OCI-LY7 (cell line): ENCODE results near the gene NKX6-2.
"Not testable (repeated sequence)": the region's sequence is repeated elsewhere in the genome, so short reads cannot be mapped to it uniquely, and the experiment has no call there.

ENCODE experiments used
- EZH2phosphoT487 ChIP-seq: fragments of 200-600 bp; sonication (generic); IDR thresholded peaks from 2 replicates; pipeline ENCODE4 v1.6.1; 2018; ENCODE audit warnings: low read depth, borderline replicate concordance, mild to moderate bottlenecking, mixed run types, antibody characterized with exemption, low read length, moderate library complexity, mixed read lengths
- TF ChIP-seq, protein P1 (sequence below): fragments of 200-600 bp; sonication (generic); conservative IDR thresholded peaks from 2 replicates; pipeline ENCODE4 v1.5.1; 2014; ENCODE audit warnings: mild to moderate bottlenecking, antibody characterized with exemption, low read length, moderate library complexity, mixed read lengths

DNA sequence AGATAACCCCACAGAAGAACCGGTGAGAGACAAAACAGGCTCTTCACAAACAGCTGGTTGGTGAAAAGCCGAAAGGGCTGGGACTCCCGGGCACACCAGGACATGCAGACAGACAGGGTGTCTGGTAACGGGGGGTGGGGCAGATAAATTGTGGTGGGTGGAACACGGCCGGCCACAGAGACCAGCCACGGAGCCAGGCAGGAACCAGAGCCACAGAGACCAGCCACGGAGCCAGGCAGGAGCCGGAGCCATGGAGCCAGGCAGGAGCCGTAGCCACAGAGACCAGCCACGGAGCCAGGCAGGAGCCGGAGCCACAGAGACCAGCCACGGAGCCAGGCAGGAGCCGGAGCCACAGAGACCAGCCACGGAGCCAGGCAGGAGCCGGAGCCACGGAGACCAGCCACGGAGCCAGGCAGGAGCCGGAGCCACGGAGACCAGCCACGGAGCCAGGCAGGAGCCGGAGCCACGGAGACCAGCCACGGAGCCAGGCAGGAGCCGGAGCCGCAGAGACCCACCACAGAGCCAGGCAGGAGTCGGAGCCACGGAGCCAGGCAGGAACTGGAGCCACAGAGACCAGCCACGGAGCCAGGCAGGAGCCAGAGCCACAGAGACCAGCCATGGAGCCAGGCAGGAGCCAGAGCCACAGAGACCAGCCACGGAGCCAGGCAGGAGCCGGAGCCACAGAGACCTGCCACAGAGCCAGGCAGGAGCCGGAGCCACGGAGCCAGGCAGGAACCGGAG is 40.0 kb upstream of the NKX6-2 start:
- TF ChIP-seq, protein P1, sequence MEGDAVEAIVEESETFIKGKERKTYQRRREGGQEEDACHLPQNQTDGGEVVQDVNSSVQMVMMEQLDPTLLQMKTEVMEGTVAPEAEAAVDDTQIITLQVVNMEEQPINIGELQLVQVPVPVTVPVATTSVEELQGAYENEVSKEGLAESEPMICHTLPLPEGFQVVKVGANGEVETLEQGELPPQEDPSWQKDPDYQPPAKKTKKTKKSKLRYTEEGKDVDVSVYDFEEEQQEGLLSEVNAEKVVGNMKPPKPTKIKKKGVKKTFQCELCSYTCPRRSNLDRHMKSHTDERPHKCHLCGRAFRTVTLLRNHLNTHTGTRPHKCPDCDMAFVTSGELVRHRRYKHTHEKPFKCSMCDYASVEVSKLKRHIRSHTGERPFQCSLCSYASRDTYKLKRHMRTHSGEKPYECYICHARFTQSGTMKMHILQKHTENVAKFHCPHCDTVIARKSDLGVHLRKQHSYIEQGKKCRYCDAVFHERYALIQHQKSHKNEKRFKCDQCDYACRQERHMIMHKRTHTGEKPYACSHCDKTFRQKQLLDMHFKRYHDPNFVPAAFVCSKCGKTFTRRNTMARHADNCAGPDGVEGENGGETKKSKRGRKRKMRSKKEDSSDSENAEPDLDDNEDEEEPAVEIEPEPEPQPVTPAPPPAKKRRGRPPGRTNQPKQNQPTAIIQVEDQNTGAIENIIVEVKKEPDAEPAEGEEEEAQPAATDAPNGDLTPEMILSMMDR: not testable (repeated sequence)
- TF ChIP-seq EZH2phosphoT487: not testable (repeated sequence)
